Retina (tissue), 1 donor: ENCODE measurements around the gene TAS2R46.
"Not testable (repeated sequence)": the region's sequence is repeated elsewhere in the genome, so short reads cannot be mapped to it uniquely, and the experiment has no call there.

Experiments
- DNase-seq: peaks from one replicate; pipeline ENCODE4 v3.0.0-alpha.2; 2016

Gene TAS2R46

GRCh38 chr12:11062194-11062593, at the start of gene TAS2R46:
TSS of gene TAS2R46 (minus strand) at chr12:11062294. CDS start at chr12:11062294, 0 bp downstream.
- not testable (repeated sequence) for DNase-seq

- DNase-seq: not testable (repeated sequence)
Observed at GRCh38 chr12:11111213-11111612, 49.1 kb upstream of the TAS2R46 start.

GRCh38 chr12:11108862-11109261, 46.8 kb upstream of the TAS2R46 start:
- DNase-seq: no peak

GRCh38 chr12:11107719-11108118, 45.6 kb upstream of the TAS2R46 start:
- no peak for DNase-seq

- no peak for DNase-seq
Observed at GRCh38 chr12:11106288-11106687, 44.2 kb upstream of the TAS2R46 start.

- no peak for DNase-seq
Observed at GRCh38 chr12:11105546-11105945, 43.5 kb upstream of the TAS2R46 start.

GRCh38 chr12:11094910-11095309, 32.8 kb upstream of the TAS2R46 start:
- DNase-seq: not testable (repeated sequence)

GRCh38 chr12:11092128-11092527, 30.0 kb upstream of the TAS2R46 start, which contains the start of gene TAS2R43:
TSS of gene TAS2R43 (minus strand) at chr12:11092313. CDS start at chr12:11092229, 84 bp downstream.
- DNase-seq: no peak

- DNase-seq: no peak
Observed at GRCh38 chr12:11089246-11089645, 27.2 kb upstream of the TAS2R46 start.

- no peak for DNase-seq
Observed at GRCh38 chr12:11085419-11085818, 23.3 kb upstream of the TAS2R46 start.

- DNase-seq: no peak
Observed at GRCh38 chr12:11081987-11082386, 19.9 kb upstream of the TAS2R46 start.

GRCh38 chr12:11078246-11078645, 16.2 kb upstream of the TAS2R46 start:
- no peak for DNase-seq

GRCh38 chr12:11075642-11076041, 13.5 kb upstream of the TAS2R46 start:
- no peak for DNase-seq

GRCh38 chr12:11071414-11071813, 9.3 kb upstream of the TAS2R46 start:
- no peak for DNase-seq

- DNase-seq: no peak
Observed at GRCh38 chr12:11070999-11071398, 8.9 kb upstream of the TAS2R46 start.

GRCh38 chr12:11069854-11070365, 7.8 kb upstream of the TAS2R46 start:
- DNase-seq: no peak

- DNase-seq: no peak
Observed at GRCh38 chr12:11067514-11067913, 5.4 kb upstream of the TAS2R46 start.

GRCh38 chr12:11059784-11060183, 2.3 kb downstream of the TAS2R46 start:
- DNase-seq: no peak

GRCh38 chr12:11059041-11059440, 3.1 kb downstream of the TAS2R46 start:
- no peak for DNase-seq

GRCh38 chr12:11055306-11055705, 6.8 kb downstream of the TAS2R46 start:
- DNase-seq: no peak

GRCh38 chr12:11049806-11050531, 12.1 kb downstream of the TAS2R46 start:
- DNase-seq: not testable (repeated sequence)

GRCh38 chr12:11041366-11041765, 20.7 kb downstream of the TAS2R46 start:
- DNase-seq: not testable (repeated sequence)

- DNase-seq: no peak
Observed at GRCh38 chr12:11040162-11040561, 21.9 kb downstream of the TAS2R46 start.

GRCh38 chr12:11039171-11039570, 22.9 kb downstream of the TAS2R46 start:
- DNase-seq: no peak

- not testable (repeated sequence) for DNase-seq
Observed at GRCh38 chr12:11033959-11034358, 28.1 kb downstream of the TAS2R46 start.
